Sigmoid colon (tissue), 4 donors: ENCODE data around the gene SDHD.

Experiments
- EP300 ChIP-seq, 4 donors: sonication (generic); formaldehyde crosslinking; IDR thresholded peaks; one replicate each; pipeline ENCODE4 v1.6.1; 2017; ENCODE audit warnings: antibody characterized with exemption in 4 of 4
- POLR2A ChIP-seq, 2 donors: fragments of 450-650 bp; IDR thresholded peaks; one replicate each; pipeline ENCODE4 v1.6.1; 2016; ENCODE audit warnings: antibody characterized with exemption in 2 of 2, mild to moderate bottlenecking in 2 of 2, moderate library complexity in 2 of 2
- TF ChIP-seq, protein P1 (sequence below), 4 experiments: fragments of 450-650 bp in 3 of 4; fragments of 200-600 bp in 1 of 4; IDR thresholded peaks; one replicate each; pipeline ENCODE4 v1.5.1; 2016 to 2019; ENCODE audit warnings: antibody characterized with exemption in 4 of 4, mild to moderate bottlenecking in 3 of 4, moderate library complexity in 2 of 4

DNA sequence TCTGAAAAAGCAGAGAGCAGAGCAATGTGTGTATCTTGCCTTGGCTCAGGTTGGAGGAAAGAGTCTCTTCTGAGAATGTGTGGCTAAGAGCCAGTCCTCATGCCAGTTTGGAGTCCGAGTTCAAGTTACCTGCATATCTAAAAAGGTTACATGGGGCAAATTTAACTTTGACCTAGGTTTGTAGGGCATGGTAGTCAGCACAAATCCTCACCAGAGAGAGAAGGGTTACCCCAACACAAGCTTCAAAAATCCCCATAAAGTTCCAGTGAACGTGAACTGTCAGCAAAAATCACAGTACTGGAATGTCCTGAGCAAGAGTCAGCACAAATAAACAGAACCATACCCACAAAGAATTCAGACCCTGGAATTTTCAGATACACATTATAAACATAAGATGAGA is 13.8 kb downstream of the SDHD start:
- TF ChIP-seq, protein P1, sequence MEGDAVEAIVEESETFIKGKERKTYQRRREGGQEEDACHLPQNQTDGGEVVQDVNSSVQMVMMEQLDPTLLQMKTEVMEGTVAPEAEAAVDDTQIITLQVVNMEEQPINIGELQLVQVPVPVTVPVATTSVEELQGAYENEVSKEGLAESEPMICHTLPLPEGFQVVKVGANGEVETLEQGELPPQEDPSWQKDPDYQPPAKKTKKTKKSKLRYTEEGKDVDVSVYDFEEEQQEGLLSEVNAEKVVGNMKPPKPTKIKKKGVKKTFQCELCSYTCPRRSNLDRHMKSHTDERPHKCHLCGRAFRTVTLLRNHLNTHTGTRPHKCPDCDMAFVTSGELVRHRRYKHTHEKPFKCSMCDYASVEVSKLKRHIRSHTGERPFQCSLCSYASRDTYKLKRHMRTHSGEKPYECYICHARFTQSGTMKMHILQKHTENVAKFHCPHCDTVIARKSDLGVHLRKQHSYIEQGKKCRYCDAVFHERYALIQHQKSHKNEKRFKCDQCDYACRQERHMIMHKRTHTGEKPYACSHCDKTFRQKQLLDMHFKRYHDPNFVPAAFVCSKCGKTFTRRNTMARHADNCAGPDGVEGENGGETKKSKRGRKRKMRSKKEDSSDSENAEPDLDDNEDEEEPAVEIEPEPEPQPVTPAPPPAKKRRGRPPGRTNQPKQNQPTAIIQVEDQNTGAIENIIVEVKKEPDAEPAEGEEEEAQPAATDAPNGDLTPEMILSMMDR (IDR thresholded peaks at IDR 0.05), result no peak
- TF ChIP-seq EP300 (IDR thresholded peaks at IDR 0.05) (no peak), POLR2A (IDR thresholded peaks at IDR 0.05) (no peak)
